RWPE1 (cell line): ENCODE measurements around the gene TTLL1.

ENCODE experiments used
- CTCF ChIA-PET: fragments of 350-600 bp; sonication (Branson Sonifier 250); formaldehyde crosslinking; extraction: SDS; loops from one replicate; lab custom pipeline; 2021; lab: Yijun Ruan, JAX
- POLR2A ChIA-PET: fragments of 400-600 bp; formaldehyde crosslinking; extraction: SDS; loops from one replicate; lab custom pipeline; 2020; ENCODE audit warnings: antibody characterized with exemption; ENCODE audit not compliant: low non-redundant PET; lab: Yijun Ruan, JAX
- DNase-seq: peaks from one replicate; pipeline ENCODE4 v3.0.0; 2012; ENCODE audit warnings: low spot score
- H3K27ac ChIP-seq: fragments of 450-650 bp; 2 replicates; pipeline ENCODE4 v1.5.1; 2017
- TF ChIP-seq, protein P1 (sequence below): fragments of 450-650 bp; conservative IDR thresholded peaks from 2 replicates; pipeline ENCODE4 v1.5.1; 2017; ENCODE audit warnings: low read depth, mild to moderate bottlenecking

Gene TTLL1

GRCh38 chr22:43007519-43008102 lies 81.6 kb downstream of the TTLL1 start:
- POLR2A ChIA-PET: no interaction called here
- TF ChIP-seq, protein P1, sequence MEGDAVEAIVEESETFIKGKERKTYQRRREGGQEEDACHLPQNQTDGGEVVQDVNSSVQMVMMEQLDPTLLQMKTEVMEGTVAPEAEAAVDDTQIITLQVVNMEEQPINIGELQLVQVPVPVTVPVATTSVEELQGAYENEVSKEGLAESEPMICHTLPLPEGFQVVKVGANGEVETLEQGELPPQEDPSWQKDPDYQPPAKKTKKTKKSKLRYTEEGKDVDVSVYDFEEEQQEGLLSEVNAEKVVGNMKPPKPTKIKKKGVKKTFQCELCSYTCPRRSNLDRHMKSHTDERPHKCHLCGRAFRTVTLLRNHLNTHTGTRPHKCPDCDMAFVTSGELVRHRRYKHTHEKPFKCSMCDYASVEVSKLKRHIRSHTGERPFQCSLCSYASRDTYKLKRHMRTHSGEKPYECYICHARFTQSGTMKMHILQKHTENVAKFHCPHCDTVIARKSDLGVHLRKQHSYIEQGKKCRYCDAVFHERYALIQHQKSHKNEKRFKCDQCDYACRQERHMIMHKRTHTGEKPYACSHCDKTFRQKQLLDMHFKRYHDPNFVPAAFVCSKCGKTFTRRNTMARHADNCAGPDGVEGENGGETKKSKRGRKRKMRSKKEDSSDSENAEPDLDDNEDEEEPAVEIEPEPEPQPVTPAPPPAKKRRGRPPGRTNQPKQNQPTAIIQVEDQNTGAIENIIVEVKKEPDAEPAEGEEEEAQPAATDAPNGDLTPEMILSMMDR: no peak
- CTCF ChIA-PET: no interaction called here
- H3K27ac ChIP-seq: peak overlapping the region; percentile 46
- DNase-seq: no peak

GRCh38 chr22:43006753-43007152 lies 82.4 kb downstream of the TTLL1 start:
- peak overlapping the region; percentile 22; the same call in 1 of the 2 replicates for H3K27ac ChIP-seq
- TF ChIP-seq, protein P1: no peak
- CTCF ChIA-PET: no interaction called here
- DNase-seq: no peak
- POLR2A ChIA-PET: no interaction called here

- no peak overlapping the region; the same call in 1 of the 2 replicates for H3K27ac ChIP-seq
- TF ChIP-seq, protein P1: no peak
- ChIA-PET POLR2A (no interaction called here), CTCF (no interaction called here)
- no peak for DNase-seq
These were observed 83.1 kb downstream of the TTLL1 start for GRCh38 chr22:43006016-43006505.

DNA sequence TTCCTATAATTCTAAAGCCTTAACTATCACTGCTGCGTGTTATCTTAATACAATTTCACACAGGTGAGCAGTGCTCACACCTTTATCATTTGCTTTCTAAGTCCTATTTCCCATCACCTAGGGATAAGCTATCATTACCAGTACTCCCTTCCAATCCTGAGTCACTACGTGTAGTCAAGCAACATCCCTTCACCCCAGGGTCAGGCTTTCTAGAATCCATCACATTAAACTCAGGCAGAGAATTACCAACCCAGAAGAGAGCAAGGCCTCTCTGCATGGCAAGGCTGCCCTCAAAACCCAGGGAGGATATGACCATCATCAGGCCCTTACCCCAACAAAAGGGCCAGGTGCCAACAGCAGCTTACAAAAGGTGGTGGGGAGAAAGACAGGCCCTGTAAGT lies 84.1 kb downstream of the TTLL1 start:
- ChIA-PET CTCF (no interaction called here), POLR2A (no interaction called here)
- H3K27ac ChIP-seq: peak overlapping the region; percentile 18; the same call in 1 of the 2 replicates
- TF ChIP-seq, protein P1: no peak
- no peak for DNase-seq

GRCh38 chr22:43004362-43005035 lies 84.7 kb downstream of the TTLL1 start:
- CTCF ChIA-PET: interaction anchor here (0.5 kb wide), 1 partner anchor 1048 kb away, joined by 3 read pairs; no protein-coding TSS in a partner anchor
- no peak for DNase-seq
- POLR2A ChIA-PET: no interaction called here

GRCh38 chr22:43002202-43002586 lies 87.0 kb downstream of the TTLL1 start:
- peak; percentile 34 for DNase-seq
- CTCF ChIA-PET: interaction anchor here (0.6 kb wide), 1 partner anchor 58 kb away, joined by 3 read pairs; no protein-coding TSS in a partner anchor
- peak overlapping the region; percentile 74 for H3K27ac ChIP-seq
- TF ChIP-seq, protein P1: no peak
- POLR2A ChIA-PET: no interaction called here

More at GRCh38 chr22:43004362-43005035, 84.7 kb downstream of the TTLL1 start:
- peak overlapping the region; percentile 47 for H3K27ac ChIP-seq
- TF ChIP-seq, protein P1: no peak
